ENCODE results near the gene CELF1. TPM values are rescaled to one million over a fixed set of nuclear protein-coding genes. Genes with fewer than 3 reads are reported as not detected.
A peak's percentile ranks its signal among the peaks of the same experiment; 100 is the strongest.
"Not testable (repeated sequence)": the region's sequence is repeated elsewhere in the genome, so short reads cannot be mapped to it uniquely, and the experiment has no call there.

CELF1 gene
- total and polyA plus RNA-seq, 10 of the 15 experiments (the other 5 are each of a cell fraction or from before 2014, with no cell fraction given), result 35.3 to 128 (median 85.7) TPM

GRCh38 chr11:47550288-47551047 is 2.5 kb downstream of the CELF1 start:
- no peak for DNase-seq (ENCODE audit: low read depth, low spot score)
- Histone ChIP-seq H3K4me3 (peak overlapping the region; percentile 83), H3K4me1 (ENCODE audit: control insufficient read depth, insufficient read depth, low read length) (peaks cover 10% of the 10 kb centered on the region; the same call in 1 of the 2 replicates), H2AFZ (ENCODE audit: control insufficient read depth, low read depth, low read length) (no peak overlapping the region), H3K79me2 (ENCODE audit: control insufficient read depth, insufficient read depth, low read length) (peaks cover 74% of the 10 kb centered on the region), H3K9me3 (replicated peaks; ENCODE audit: control insufficient read depth, insufficient read depth, low read length) (no peaks in the 10 kb centered on the region), H3K4me2 (ENCODE audit: control insufficient read depth, insufficient read depth) (peak overlapping the region; percentile 46), H3K36me3 (ENCODE audit: control insufficient read depth in 2 of 2, insufficient read depth in 2 of 2, low read length in 1 of 2) (no peaks in the 10 kb centered on the region), H3K27ac (ENCODE audit: control insufficient read depth, insufficient read depth) (peak overlapping the region; percentile 50; the same call in 1 of the 2 replicates), H4K20me1 (ENCODE audit: control insufficient read depth, insufficient read depth) (no peaks in the 10 kb centered on the region), H3K27me3 (replicated peaks in 1 of 2; ENCODE audit: control insufficient read depth in 2 of 2, insufficient read depth in 2 of 2, low read length in 1 of 2) (no peaks in the 10 kb centered on the region), H3K9ac (ENCODE audit: control insufficient read depth, insufficient read depth, low read length) (no peak overlapping the region)
- BruUV-seq (replicated peaks), result no TSS peak
- SMC1A ChIA-PET (ENCODE audit: uncharacterized antibody, unreplicated experiment), result interaction anchor here (1.1 to 3.6 kb wide), 8 partner anchors 12 to 44 kb away, joined by 3 to 40 read pairs (median 4); partner anchors contain the start of genes KBTBD4 and NDUFS3
- RAD21 ChIA-PET (ENCODE audit: unreplicated experiment), result interaction anchor here (1.5 to 3.5 kb wide), 2 partner anchors 28 to 37 kb away, joined by 3 to 11 read pairs; no protein-coding TSS in a partner anchor
- intact Hi-C loops (cut with micrococcal nuclease; ENCODE audit: unreplicated experiment), result loop anchor here (5.0 kb wide), 1 partner anchor 33 kb away; no protein-coding TSS in a partner anchor
- peak; percentile 47 for FAIRE-seq
- WGBS (ENCODE audit: insufficient coverage, insufficient replicate concordance, low lambda C conversion rate, missing lambda C conversion rate), result 74% methylated on average over 10 of the region's 10 CpGs
- POLR2A ChIA-PET, result interaction anchor here (0.6 to 3.9 kb wide), 9 partner anchors 11 to 463 kb away, joined by 3 to 16 read pairs (median 5); no protein-coding TSS in a partner anchor
- TF ChIP-seq PKNOX1 (IDR thresholded peaks at IDR 0.05) (peak; percentile 66), NBN (IDR thresholded peaks at IDR 0.05) (no peak), BMI1 (IDR thresholded peaks at IDR 0.05; ENCODE audit: borderline replicate concordance) (no peak), MTA3 (IDR thresholded peaks at IDR 0.05; ENCODE audit: borderline replicate concordance, low read length) (no peak), ATF7 (IDR thresholded peaks at IDR 0.05; ENCODE audit: low read depth) (peak; percentile 47; the same call in 1 of the 2 replicates)
- no peak for ATAC-seq
- CTCF ChIA-PET, result interaction anchor here (1.2 to 3.2 kb wide), 5 partner anchors 12 to 52 kb away, joined by 5 to 22 read pairs (median 6); no protein-coding TSS in a partner anchor
- in situ Hi-C loops (cut with MboI), result no loop called here

- 82% methylated on average over 6 of the region's 7 CpGs for WGBS (ENCODE audit: insufficient coverage, insufficient replicate concordance, low lambda C conversion rate, missing lambda C conversion rate)
- SMC1A ChIA-PET (ENCODE audit: uncharacterized antibody, unreplicated experiment), result interaction anchor here (7.2 kb wide), 1 partner anchor 14 kb away, joined by 42 read pairs; no protein-coding TSS in a partner anchor
- H3K79me2 ChIP-seq (ENCODE audit: control insufficient read depth, insufficient read depth, low read length), result peaks cover 94% of the 10 kb centered on the region
- H2AFZ ChIP-seq (ENCODE audit: control insufficient read depth, low read depth, low read length); ATAC-seq; BruUV-seq (replicated peaks); CTCF ChIA-PET; H3K4me2 ChIP-seq (ENCODE audit: control insufficient read depth, insufficient read depth); FAIRE-seq; H3K4me1 ChIP-seq (ENCODE audit: control insufficient read depth, insufficient read depth, low read length); H4K20me1 ChIP-seq (ENCODE audit: control insufficient read depth, insufficient read depth); RAD21 ChIA-PET (ENCODE audit: unreplicated experiment); H3K9ac ChIP-seq (ENCODE audit: control insufficient read depth, insufficient read depth, low read length); DNase-seq (ENCODE audit: low read depth, low spot score); POLR2A ChIA-PET; H3K9me3 ChIP-seq (replicated peaks; ENCODE audit: control insufficient read depth, insufficient read depth, low read length); H3K4me3 ChIP-seq; H3K27me3 ChIP-seq (replicated peaks in 1 of 2; ENCODE audit: control insufficient read depth in 2 of 2, insufficient read depth in 2 of 2, low read length in 1 of 2); H3K36me3 ChIP-seq (ENCODE audit: control insufficient read depth in 2 of 2, insufficient read depth in 2 of 2, low read length in 1 of 2); intact Hi-C loops (cut with micrococcal nuclease; ENCODE audit: unreplicated experiment); in situ Hi-C loops (cut with MboI); H3K27ac ChIP-seq (ENCODE audit: control insufficient read depth, insufficient read depth): not testable (repeated sequence)
These were observed 6.7 kb downstream of the CELF1 start for GRCh38 chr11:47546274-47546673.
